RWPE1 (cell line): Measurements from ENCODE around the gene TCTN2.

ENCODE experiments used
- CTCF ChIA-PET: fragments of 350-600 bp; sonication (Branson Sonifier 250); formaldehyde crosslinking; extraction: SDS; loops from one replicate; lab custom pipeline; 2021; lab: Yijun Ruan, JAX
- POLR2A ChIA-PET: fragments of 400-600 bp; formaldehyde crosslinking; extraction: SDS; loops from one replicate; lab custom pipeline; 2020; ENCODE audit warnings: antibody characterized with exemption; ENCODE audit not compliant: low non-redundant PET; lab: Yijun Ruan, JAX
- DNase-seq: peaks from one replicate; pipeline ENCODE4 v3.0.0; 2012; ENCODE audit warnings: low spot score
- H3K27ac ChIP-seq: fragments of 450-650 bp; 2 replicates; pipeline ENCODE4 v1.5.1; 2017
- TF ChIP-seq, protein P1 (sequence below): fragments of 450-650 bp; conservative IDR thresholded peaks from 2 replicates; pipeline ENCODE4 v1.5.1; 2017; ENCODE audit warnings: low read depth, mild to moderate bottlenecking

TCTN2 gene

DNA sequence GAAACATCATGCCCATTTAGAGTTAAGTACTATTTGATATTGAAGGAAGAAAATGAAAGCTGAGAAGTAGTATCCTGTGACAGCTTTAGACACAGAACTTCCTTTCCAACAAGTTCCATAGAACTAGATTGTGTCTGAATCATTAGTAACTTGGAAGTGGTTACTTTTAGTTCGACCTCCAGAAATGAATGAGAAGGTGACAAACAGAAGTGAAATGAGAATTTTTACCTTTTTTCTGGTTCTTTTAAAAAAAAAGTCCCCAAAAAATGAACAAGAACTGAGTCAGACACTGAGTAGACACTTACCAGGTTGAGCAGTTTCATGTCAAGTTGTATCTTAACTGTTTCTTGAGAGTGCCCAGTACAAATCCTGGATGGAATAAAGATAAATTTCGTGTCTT, 44.3 kb downstream of the TCTN2 start:
- no peak overlapping the region for H3K27ac ChIP-seq
- DNase-seq: no peak
- TF ChIP-seq, protein P1, sequence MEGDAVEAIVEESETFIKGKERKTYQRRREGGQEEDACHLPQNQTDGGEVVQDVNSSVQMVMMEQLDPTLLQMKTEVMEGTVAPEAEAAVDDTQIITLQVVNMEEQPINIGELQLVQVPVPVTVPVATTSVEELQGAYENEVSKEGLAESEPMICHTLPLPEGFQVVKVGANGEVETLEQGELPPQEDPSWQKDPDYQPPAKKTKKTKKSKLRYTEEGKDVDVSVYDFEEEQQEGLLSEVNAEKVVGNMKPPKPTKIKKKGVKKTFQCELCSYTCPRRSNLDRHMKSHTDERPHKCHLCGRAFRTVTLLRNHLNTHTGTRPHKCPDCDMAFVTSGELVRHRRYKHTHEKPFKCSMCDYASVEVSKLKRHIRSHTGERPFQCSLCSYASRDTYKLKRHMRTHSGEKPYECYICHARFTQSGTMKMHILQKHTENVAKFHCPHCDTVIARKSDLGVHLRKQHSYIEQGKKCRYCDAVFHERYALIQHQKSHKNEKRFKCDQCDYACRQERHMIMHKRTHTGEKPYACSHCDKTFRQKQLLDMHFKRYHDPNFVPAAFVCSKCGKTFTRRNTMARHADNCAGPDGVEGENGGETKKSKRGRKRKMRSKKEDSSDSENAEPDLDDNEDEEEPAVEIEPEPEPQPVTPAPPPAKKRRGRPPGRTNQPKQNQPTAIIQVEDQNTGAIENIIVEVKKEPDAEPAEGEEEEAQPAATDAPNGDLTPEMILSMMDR: no peak
- ChIA-PET POLR2A (interaction anchor here (0.5 kb wide), 1 partner anchor 12 kb away, joined by 7 read pairs; no protein-coding TSS in a partner anchor), CTCF (no interaction called here)

DNA sequence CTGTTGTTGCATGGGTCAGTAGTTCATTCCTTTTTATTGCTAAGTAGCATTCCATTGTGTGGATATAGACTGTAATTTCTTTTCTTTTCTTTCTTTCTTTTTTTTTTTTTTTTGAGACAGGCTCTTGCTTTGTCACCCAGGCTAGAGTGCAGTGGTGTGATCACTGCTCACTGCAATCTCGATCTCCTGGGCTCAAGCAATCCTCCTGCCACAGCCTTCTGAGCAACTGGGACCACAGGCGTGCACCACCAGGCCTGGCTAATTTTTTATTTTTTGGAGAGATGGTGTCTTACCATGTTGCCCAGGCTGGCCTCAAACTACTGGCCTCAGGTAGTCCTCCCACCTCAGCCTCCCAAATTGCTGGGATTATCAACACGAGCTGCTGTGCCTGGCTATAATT, 46.4 kb downstream of the TCTN2 start:
- DNase-seq: no peak
- H3K27ac ChIP-seq: no peak overlapping the region
- ChIA-PET CTCF (interaction anchor here (0.6 kb wide), 1 partner anchor 9 kb away, joined by 5 read pairs; no protein-coding TSS in a partner anchor), POLR2A (interaction anchor here (0.7 kb wide), 1 partner anchor 9 kb away, joined by 5 read pairs; no protein-coding TSS in a partner anchor)
- TF ChIP-seq, protein P1: no peak

DNA sequence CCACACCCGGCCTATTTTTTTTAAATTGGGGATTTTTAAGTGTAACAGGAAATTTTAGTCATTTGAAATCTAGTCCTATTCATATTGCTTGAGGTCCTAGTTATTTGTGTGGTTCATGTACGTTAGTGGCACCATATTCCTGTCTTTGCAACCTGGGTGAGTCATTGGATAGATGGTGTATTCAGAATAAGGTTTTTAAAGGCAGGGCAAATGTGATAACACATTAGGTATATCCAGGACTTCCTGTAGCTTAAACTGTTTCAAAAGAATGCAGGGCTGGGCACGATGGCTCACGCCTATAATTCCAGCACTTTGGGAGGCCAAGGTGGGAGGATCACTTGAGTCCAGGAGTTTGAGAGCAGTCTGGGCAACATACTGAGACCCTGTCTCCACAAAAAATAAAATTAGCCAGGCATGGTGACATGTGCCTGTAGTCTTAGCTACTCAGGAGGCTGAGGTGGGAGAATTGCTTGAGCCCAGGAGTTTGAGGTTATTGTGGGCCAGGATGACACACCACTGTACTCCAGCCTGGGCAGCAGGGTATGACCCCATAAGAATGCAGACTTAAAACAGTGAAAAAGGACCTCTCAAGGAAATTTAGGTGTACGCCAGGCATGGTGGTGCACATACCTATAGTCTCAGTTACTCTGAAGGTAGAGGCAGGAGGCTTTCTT, 49.4 kb downstream of the TCTN2 start:
- POLR2A ChIA-PET: no interaction called here
- peak overlapping the region; percentile 51; the same call in 1 of the 2 replicates for H3K27ac ChIP-seq
- CTCF ChIA-PET: interaction anchor here (0.6 kb wide), 1 partner anchor 34 kb away, joined by 4 read pairs; no protein-coding TSS in a partner anchor
- DNase-seq: no peak
- TF ChIP-seq, protein P1: no peak

DNA sequence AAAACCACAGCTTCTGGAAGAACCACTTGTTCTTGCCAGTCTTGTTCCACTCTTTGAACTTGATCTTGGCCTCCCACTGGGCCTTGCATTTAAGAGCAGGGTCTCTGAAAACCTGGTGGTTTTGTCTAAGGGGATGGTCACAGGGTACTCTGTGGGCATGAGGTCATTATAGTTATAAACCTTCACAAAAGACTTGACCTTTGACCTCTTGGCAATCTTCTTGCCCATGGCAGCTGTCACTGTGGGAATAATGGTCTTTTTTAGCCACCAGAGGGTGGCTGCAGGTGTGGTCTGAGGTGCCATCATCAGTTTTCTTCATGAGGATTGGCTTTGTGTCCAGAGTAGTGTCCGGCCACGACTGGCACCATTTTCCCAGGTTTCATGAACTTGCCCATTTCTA, 50.3 kb downstream of the TCTN2 start:
- H3K27ac ChIP-seq: no peak overlapping the region
- TF ChIP-seq, protein P1: no peak
- CTCF ChIA-PET: no interaction called here
- POLR2A ChIA-PET: no interaction called here
- no peak for DNase-seq

DNA sequence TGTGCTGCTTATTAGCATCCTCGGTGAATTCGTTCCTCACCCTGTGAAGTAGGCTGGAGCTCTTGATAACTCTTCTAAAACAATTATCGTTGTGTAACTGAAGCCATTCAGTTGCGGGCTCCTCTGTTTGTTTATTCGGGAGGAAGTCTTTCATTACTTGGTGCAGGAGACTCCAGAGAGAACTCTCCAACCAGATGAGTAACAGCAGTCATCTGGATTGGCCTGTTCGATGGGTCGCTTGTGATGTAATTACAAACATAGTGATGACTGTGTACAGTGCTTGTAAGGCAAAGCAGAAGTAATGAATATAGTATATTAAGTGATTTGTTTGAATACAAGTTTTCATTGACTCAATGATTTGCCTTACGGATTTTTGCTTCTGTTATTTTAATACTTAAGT, 52.1 kb downstream of the TCTN2 start:
- no peak for DNase-seq
- TF ChIP-seq, protein P1: no peak
- POLR2A ChIA-PET: no interaction called here
- CTCF ChIA-PET: no interaction called here
- H3K27ac ChIP-seq: no peak overlapping the region

DNA sequence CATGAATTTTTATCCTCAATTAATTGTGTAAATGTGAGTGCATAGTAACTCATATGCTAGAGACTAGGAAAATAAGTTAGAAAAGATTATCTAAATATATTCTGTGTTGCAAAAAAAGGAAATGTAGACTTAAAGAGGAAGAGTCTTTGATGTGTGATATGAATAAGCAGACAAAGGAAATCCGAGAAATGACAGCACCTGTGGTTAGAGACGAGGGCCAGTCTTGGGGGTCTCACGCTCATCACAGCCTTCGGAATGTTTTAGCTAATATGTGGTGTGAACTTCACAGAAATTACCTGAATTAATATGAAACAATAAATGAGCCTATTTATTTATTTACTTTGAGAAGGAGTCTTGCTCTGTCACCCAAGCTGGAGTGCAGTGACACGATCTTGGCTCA, 52.9 kb downstream of the TCTN2 start:
- TF ChIP-seq, protein P1: no peak
- H3K27ac ChIP-seq: no peak overlapping the region
- CTCF ChIA-PET: no interaction called here
- POLR2A ChIA-PET: no interaction called here
- no peak for DNase-seq
